ENCODE data around the gene PIGU. TPM values are rescaled to one million over a fixed set of nuclear protein-coding genes. Genes with fewer than 3 reads are reported as not detected.

PIGU gene
- total and polyA plus RNA-seq, 2 of the 13 experiments (the other 11 are each of a cell fraction or from before 2014, with no cell fraction given), result 45.5 to 231 TPM

GRCh38 chr20:34713194-34713943 lies 36.5 kb upstream of the PIGU start (continued):
- TF ChIP-seq FOSL2 (CRISPR knock-in tag; IDR thresholded peaks at IDR 0.05) (peak; percentile 92), ATF7-NPFF (CRISPR knock-in tag; IDR thresholded peaks at IDR 0.05; ENCODE audit: low read depth) (no peak), ZNF788 (CRISPR knock-in tag; IDR thresholded peaks at IDR 0.05; ENCODE audit: borderline replicate concordance) (no peak), SOX6 (IDR thresholded peaks at IDR 0.05) (no peak), SOX6 (CRISPR knock-in tag; IDR thresholded peaks at IDR 0.05) (peak; percentile 14; the same call in 1 of the 2 replicates), ZSCAN25 (CRISPR knock-in tag; IDR thresholded peaks at IDR 0.05) (peak; percentile 34; the same call in 1 of the 2 replicates), ZNF124 (CRISPR knock-in tag; IDR thresholded peaks at IDR 0.05) (no peak), ZNF33B (CRISPR knock-in tag; IDR thresholded peaks at IDR 0.05) (no peak), NAIF1 (CRISPR knock-in tag; IDR thresholded peaks at IDR 0.05; ENCODE audit: borderline replicate concordance) (no peak), ZNF501 (CRISPR knock-in tag; IDR thresholded peaks at IDR 0.05) (0 out of 2 replicates have a peak, but pooled peaks have one; percentile 58), GATAD1 (CRISPR knock-in tag; IDR thresholded peaks at IDR 0.05) (no peak; the same call in 1 of the 2 replicates), ZNF224 (CRISPR knock-in tag; IDR thresholded peaks at IDR 0.05) (no peak), FOXA1 (IDR thresholded peaks at IDR 0.05) (no peak), FOXA1 (CRISPR knock-in tag; IDR thresholded peaks at IDR 0.05) (no peak), ZFP36L1 (CRISPR knock-in tag; IDR thresholded peaks at IDR 0.05) (no peak), ZNF549 (CRISPR knock-in tag; IDR thresholded peaks at IDR 0.05) (no peak), KDM3A (CRISPR knock-in tag; IDR thresholded peaks at IDR 0.05; ENCODE audit: low read depth) (no peak), SAP130 (CRISPR knock-in tag; IDR thresholded peaks at IDR 0.05; ENCODE audit: low read depth) (peak; percentile 61), ZNF644 (CRISPR knock-in tag; IDR thresholded peaks at IDR 0.05; ENCODE audit: low read depth) (no peak), ZNF891 (CRISPR knock-in tag; IDR thresholded peaks at IDR 0.05) (no peak), SETDB1 (CRISPR knock-in tag; IDR thresholded peaks at IDR 0.05; ENCODE audit: borderline replicate concordance) (no peak), RBM22 (optimal IDR thresholded peaks at IDR 0.05; ENCODE audit: low read length) (peak; percentile 73), GTF3A (CRISPR knock-in tag; conservative IDR thresholded peaks at IDR 0.05) (peak; percentile 82; the same call in 1 of the 2 replicates), SIX1 (CRISPR knock-in tag; IDR thresholded peaks at IDR 0.05; ENCODE audit: borderline replicate concordance) (peak; percentile 13; the same call in 1 of the 2 replicates)
- TF ChIP-seq, protein P1, sequence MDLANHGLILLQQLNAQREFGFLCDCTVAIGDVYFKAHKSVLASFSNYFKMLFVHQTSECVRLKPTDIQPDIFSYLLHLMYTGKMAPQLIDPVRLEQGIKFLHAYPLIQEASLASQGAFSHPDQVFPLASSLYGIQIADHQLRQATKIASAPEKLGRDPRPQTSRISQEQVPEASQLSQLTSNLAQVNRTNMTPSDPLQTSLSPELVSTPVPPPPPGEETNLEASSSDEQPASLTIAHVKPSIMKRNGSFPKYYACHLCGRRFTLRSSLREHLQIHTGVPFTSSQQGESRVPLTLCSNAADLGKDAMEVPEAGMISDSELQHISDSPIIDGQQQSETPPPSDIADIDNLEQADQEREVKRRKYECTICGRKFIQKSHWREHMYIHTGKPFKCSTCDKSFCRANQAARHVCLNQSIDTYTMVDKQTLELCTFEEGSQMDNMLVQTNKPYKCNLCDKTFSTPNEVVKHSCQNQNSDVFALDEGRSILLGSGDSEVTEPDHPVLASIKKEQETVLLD (CRISPR knock-in tag; IDR thresholded peaks at IDR 0.05; ENCODE audit: low read depth), result no peak
- TF ChIP-seq, protein P2, sequence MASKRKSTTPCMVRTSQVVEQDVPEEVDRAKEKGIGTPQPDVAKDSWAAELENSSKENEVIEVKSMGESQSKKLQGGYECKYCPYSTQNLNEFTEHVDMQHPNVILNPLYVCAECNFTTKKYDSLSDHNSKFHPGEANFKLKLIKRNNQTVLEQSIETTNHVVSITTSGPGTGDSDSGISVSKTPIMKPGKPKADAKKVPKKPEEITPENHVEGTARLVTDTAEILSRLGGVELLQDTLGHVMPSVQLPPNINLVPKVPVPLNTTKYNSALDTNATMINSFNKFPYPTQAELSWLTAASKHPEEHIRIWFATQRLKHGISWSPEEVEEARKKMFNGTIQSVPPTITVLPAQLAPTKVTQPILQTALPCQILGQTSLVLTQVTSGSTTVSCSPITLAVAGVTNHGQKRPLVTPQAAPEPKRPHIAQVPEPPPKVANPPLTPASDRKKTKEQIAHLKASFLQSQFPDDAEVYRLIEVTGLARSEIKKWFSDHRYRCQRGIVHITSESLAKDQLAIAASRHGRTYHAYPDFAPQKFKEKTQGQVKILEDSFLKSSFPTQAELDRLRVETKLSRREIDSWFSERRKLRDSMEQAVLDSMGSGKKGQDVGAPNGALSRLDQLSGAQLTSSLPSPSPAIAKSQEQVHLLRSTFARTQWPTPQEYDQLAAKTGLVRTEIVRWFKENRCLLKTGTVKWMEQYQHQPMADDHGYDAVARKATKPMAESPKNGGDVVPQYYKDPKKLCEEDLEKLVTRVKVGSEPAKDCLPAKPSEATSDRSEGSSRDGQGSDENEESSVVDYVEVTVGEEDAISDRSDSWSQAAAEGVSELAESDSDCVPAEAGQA (IDR thresholded peaks at IDR 0.05; ENCODE audit: low read depth), result no peak
- TF ChIP-seq, protein P2 (CRISPR knock-in tag; IDR thresholded peaks at IDR 0.05; ENCODE audit: borderline replicate concordance), result no peak
